GM13977 (cell line): ENCODE results near the gene NTM.

Experiments
- DNase-seq: peaks from one replicate; pipeline ENCODE4 v3.0.0; 2012; ENCODE audit warnings: low spot score
- in situ Hi-C: fragments of 300-500 bp; cut with MboI; formaldehyde crosslinking; loops from one replicate; pipeline ENCODE4 v1.12.0; 2022; ENCODE audit warnings: low sequenced_read_pairs, low pct_unique_long_range_greater_than_20kb, mixed read lengths, inconsistent platforms; ENCODE audit not compliant: unreplicated experiment
- TF ChIP-seq, protein P1 (sequence below): IDR thresholded peaks from 2 replicates; pipeline ENCODE4 v1.5.1; 2012; ENCODE audit warnings: mild to moderate bottlenecking, control low read depth; ENCODE audit not compliant: insufficient read depth; ENCODE audit errors: extremely low read depth, missing control alignments

Gene NTM

DNA sequence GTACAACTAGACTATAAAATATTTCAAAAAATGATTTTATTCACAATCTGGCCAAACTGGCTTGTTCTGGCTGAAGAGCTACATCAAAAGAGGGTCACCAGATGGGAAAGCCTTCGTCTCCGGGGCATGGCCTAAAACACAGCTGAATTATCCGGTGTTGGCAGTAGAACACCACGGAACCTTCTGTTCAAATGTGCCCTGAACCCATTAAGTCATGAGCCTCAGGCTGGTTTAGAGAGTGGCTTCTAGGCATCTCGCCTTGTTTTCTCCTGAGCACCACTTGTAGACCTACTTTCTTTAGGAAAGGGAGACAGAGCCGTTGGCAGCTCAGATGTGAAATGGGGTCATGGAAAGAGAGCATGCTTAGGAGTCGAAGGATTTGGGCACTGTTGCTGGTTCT, 890.2 kb downstream of the NTM start:
- TF ChIP-seq, protein P1, sequence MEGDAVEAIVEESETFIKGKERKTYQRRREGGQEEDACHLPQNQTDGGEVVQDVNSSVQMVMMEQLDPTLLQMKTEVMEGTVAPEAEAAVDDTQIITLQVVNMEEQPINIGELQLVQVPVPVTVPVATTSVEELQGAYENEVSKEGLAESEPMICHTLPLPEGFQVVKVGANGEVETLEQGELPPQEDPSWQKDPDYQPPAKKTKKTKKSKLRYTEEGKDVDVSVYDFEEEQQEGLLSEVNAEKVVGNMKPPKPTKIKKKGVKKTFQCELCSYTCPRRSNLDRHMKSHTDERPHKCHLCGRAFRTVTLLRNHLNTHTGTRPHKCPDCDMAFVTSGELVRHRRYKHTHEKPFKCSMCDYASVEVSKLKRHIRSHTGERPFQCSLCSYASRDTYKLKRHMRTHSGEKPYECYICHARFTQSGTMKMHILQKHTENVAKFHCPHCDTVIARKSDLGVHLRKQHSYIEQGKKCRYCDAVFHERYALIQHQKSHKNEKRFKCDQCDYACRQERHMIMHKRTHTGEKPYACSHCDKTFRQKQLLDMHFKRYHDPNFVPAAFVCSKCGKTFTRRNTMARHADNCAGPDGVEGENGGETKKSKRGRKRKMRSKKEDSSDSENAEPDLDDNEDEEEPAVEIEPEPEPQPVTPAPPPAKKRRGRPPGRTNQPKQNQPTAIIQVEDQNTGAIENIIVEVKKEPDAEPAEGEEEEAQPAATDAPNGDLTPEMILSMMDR: no peak
- in situ Hi-C loops: no loop called here
- DNase-seq: no peak

- in situ Hi-C loops: no loop called here
- TF ChIP-seq, protein P1: no peak
- DNase-seq: no peak
Observed at GRCh38 chr11:132263241-132263640, 892.8 kb downstream of the NTM start.

DNA sequence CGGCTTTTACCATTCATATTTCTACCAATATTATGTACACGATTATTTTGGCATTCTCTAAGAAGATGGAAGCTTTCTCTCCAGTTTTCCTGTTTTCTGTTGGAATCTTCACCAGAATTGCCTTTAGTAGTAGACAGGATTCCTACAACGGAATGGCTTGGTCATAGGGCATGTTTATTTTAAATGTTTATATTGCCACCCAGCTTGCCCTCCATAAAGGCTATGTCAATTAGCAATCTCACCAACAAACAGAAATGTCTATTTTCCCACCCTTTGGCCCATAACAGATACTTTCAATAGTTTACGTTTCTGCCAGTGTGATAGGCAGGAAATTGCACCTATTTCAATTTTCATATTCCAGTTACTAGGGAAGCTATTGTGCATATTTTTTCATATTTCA, 893.5 kb downstream of the NTM start:
- DNase-seq: no peak
- TF ChIP-seq, protein P1: no peak
- in situ Hi-C loops: no loop called here

GRCh38 chr11:132264616-132265015, 894.2 kb downstream of the NTM start:
- no peak for DNase-seq
- in situ Hi-C loops: no loop called here
- TF ChIP-seq, protein P1: no peak

DNA sequence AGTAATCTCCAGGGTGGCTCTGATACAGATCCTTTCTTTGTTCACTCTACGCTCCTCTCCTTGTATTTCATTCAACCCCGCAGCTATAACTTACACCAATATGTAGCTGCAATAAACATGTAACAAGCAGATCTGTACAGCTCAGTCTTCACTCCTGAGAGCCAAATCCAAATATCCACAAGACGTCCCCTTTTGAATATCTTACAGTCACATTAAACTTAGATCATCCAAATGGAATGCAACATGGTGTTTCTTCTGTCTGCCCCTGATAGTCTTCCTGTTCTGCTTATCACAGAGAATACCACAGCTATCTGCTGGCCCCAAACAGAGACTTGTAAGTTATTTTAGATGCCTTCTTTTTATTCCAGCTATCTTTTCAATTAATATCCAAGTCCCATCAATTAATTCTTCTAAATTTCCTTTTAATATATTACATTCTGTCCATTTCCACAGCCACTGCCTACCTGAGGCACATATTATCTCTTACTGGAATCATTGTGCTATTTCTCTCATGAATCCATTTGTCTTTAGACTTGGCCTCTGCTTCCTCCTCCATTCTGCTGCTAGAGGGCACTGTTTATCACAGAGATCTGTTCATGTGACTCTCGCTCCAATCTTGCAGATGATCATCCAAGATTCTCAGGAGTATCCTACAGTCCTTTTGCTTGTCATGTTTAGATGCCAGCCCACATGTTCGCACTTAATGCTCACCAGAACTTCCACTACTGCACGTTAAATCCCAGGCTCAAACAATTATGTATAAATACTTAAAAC, 908.6 kb downstream of the NTM start:
- in situ Hi-C loops: no loop called here
- DNase-seq: peak; percentile 43
- TF ChIP-seq, protein P1: peak; percentile 68

DNA sequence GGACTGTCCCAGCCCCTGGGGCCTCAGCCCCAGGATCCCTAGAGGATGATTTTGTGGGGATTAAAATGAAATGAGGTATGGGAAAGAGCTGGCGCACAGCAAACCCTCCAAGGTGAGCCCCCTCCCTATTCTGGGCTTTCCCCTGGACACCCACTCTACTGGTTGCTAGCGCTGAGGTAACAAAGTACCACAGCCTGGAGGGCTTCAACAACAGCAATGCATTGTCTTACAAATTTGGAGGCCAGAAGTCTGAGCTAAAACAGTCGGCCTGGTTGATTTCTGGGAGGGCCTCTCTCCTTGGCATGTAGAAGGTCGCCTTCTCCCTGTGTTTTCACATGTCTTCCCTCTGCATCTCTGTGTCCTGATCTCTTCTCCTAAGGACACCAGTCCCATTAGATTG, 913.6 kb downstream of the NTM start:
- no peak for DNase-seq
- TF ChIP-seq, protein P1: no peak
- in situ Hi-C loops: no loop called here
